Ovary (tissue), 3 donors: ENCODE results near the gene RBM20.

Experiments
- CTCF ChIP-seq, 3 donors: fragments of 450-650 bp in 2 of 3; fragments of 200-600 bp in 1 of 3; IDR thresholded peaks; one replicate each; pipeline versions ENCODE4 v1.5.1 to v1.8.0; 2016 to 2022; ENCODE audit warnings: antibody characterized with exemption in 3 of 3, mild to moderate bottlenecking in 1 of 3
- POLR2A ChIP-seq: fragments of 450-650 bp; IDR thresholded peaks from one replicate; pipeline ENCODE4 v1.6.1; 2017; ENCODE audit warnings: antibody characterized with exemption, mild to moderate bottlenecking, moderate library complexity
- donor health status: DM: no; HTN: no; CAD: no.

GRCh38 chr10:110793886-110794285 lies 149.8 kb downstream of the RBM20 start:
- TF ChIP-seq CTCF (IDR thresholded peaks at IDR 0.05) (no peak), POLR2A (no peak)
